HepG2 (cell line): ENCODE data around the gene CATSPERB. TPM values are rescaled to one million over a fixed set of nuclear protein-coding genes. Genes with fewer than 3 reads are reported as not detected.

Source experiments
- DPF2 ChIP-seq: sonication (generic); formaldehyde crosslinking; IDR thresholded peaks from 2 replicates; pipeline ENCODE4 v1.4.0; 2020; ENCODE audit warnings: mild to moderate bottlenecking, low read depth, missing genetic modification reagents, borderline replicate concordance
- FOXC1 ChIP-seq: sonication (generic); formaldehyde crosslinking; IDR thresholded peaks from 2 replicates; pipeline ENCODE4 v1.8.0; 2022; ENCODE audit warnings: mild to moderate bottlenecking, missing genetic modification reagents, borderline replicate concordance
- HDAC2 ChIP-seq: sonication (generic); formaldehyde crosslinking; IDR thresholded peaks from 2 replicates; pipeline ENCODE4 v1.4.0; 2020; ENCODE audit warnings: missing genetic modification reagents
- KAT8 ChIP-seq: IDR thresholded peaks from 2 replicates; pipeline ENCODE4 v1.6.1; 2016; ENCODE audit warnings: missing genetic modification reagents, missing compliant biosample characterization
- PCBP1 ChIP-seq: fragments of 200-400 bp; formaldehyde crosslinking; IDR thresholded peaks from 2 replicates; pipeline ENCODE4 v1.6.1; 2017; ENCODE audit warnings: mild to moderate bottlenecking, low read depth, low read length, borderline replicate concordance
- SIX1 ChIP-seq: sonication (generic); formaldehyde crosslinking; IDR thresholded peaks from 2 replicates; pipeline ENCODE4 v1.4.0; 2020; ENCODE audit warnings: missing genetic modification reagents, borderline replicate concordance
- TEAD3 ChIP-seq: optimal IDR thresholded peaks from 2 replicates; pipeline ENCODE3; 2016; ENCODE audit warnings: borderline replicate concordance
- THAP11 ChIP-seq: IDR thresholded peaks from 2 replicates; pipeline ENCODE4 v1.6.1; 2016; ENCODE audit warnings: missing biosample characterization, missing genetic modification reagents
- XBP1 ChIP-seq: sonication (generic); formaldehyde crosslinking; IDR thresholded peaks from 2 replicates; pipeline ENCODE4 v1.5.0; 2020; ENCODE audit warnings: missing genetic modification reagents
- ZNF205 ChIP-seq: IDR thresholded peaks from 2 replicates; pipeline ENCODE4 v1.6.1; 2018; ENCODE audit warnings: missing biosample characterization, missing genetic modification reagents
- ZNF343 ChIP-seq: sonication (generic); formaldehyde crosslinking; IDR thresholded peaks from 2 replicates; pipeline ENCODE4 v1.4.0; 2020; ENCODE audit warnings: mild to moderate bottlenecking, missing genetic modification reagents
- ZNF468 ChIP-seq: sonication (generic); formaldehyde crosslinking; IDR thresholded peaks from 2 replicates; pipeline ENCODE4 v1.8.0; 2022; ENCODE audit warnings: mild to moderate bottlenecking, moderate library complexity, missing genetic modification reagents
- ZNF549 ChIP-seq: sonication (generic); formaldehyde crosslinking; IDR thresholded peaks from 2 replicates; pipeline ENCODE4 v1.5.0; 2020; ENCODE audit warnings: missing genetic modification reagents
- ZNF772 ChIP-seq: sonication (generic); formaldehyde crosslinking; IDR thresholded peaks from 2 replicates; pipeline ENCODE4 v1.5.0; 2020; ENCODE audit warnings: mild to moderate bottlenecking, missing genetic modification reagents
- ZNF782 ChIP-seq: sonication (generic); formaldehyde crosslinking; IDR thresholded peaks from 2 replicates; pipeline ENCODE4 v1.4.0; 2020; ENCODE audit warnings: missing genetic modification reagents, mild to moderate bottlenecking, borderline replicate concordance
- polyA plus RNA-seq, 8 experiments: library from polyadenylated mRNA; depleted of rRNA in 3 of 8; stranded (reverse) in 7 of 8; unstranded in 1 of 8; fragments of >200 nt; fragmentation: Illumina TruSeq in 4 of 8; extraction: Trizol in 4 of 8; gene quantifications; 2 replicates each; pipeline versions ENCODE4 v1.2.1 to v1.2.3, GENCODE V29; 2011 to 2016; ENCODE audit warnings: low read depth in 4 of 8, missing spikeins in 1 of 8, mixed read lengths in 1 of 8; ENCODE audit not compliant: insufficient read depth in 1 of 8
- total RNA-seq, 5 experiments: library from RNA; depleted of rRNA; stranded (reverse); fragments of >200 nt; fragmentation: Illumina TruSeq; extraction: Trizol; gene quantifications; 2 replicates each; pipeline ENCODE4 v1.2.3, GENCODE V29; 2016; ENCODE audit warnings: low read depth in 1 of 5
- TF ChIP-seq, protein P1 (sequence below): sonication (generic); formaldehyde crosslinking; IDR thresholded peaks from 2 replicates; pipeline ENCODE4 v1.4.0; 2020; ENCODE audit warnings: mild to moderate bottlenecking, missing genetic modification reagents
- TF ChIP-seq, protein P2 (sequence below): sonication (generic); formaldehyde crosslinking; IDR thresholded peaks from 2 replicates; pipeline ENCODE4 v1.4.0; 2020; ENCODE audit warnings: mild to moderate bottlenecking, missing genetic modification reagents
- TF ChIP-seq, protein P3 (sequence below): IDR thresholded peaks from 2 replicates; pipeline ENCODE4 v1.6.1; 2012; ENCODE audit warnings: inconsistent platforms
- TF ChIP-seq, protein P4 (sequence below): sonication (generic); formaldehyde crosslinking; IDR thresholded peaks from 2 replicates; pipeline ENCODE4 v1.8.0; 2022; ENCODE audit warnings: mild to moderate bottlenecking, missing genetic modification reagents, moderate library complexity
- TF ChIP-seq, protein P5 (sequence below): sonication (generic); formaldehyde crosslinking; IDR thresholded peaks from 2 replicates; pipeline ENCODE4 v1.8.1; 2023; ENCODE audit warnings: mild to moderate bottlenecking, missing genetic modification reagents
- TF ChIP-seq, protein P6 (sequence below): IDR thresholded peaks from 2 replicates; pipeline ENCODE4 v1.6.1; 2016; ENCODE audit warnings: missing genetic modification reagents, missing compliant biosample characterization
- TF ChIP-seq, protein P7 (sequence below): sonication (generic); formaldehyde crosslinking; IDR thresholded peaks from 2 replicates; pipeline ENCODE4 v1.8.0; 2022; ENCODE audit warnings: mild to moderate bottlenecking, missing genetic modification reagents, moderate library complexity
- TF ChIP-seq, protein P8 (sequence below): sonication (generic); formaldehyde crosslinking; IDR thresholded peaks from 2 replicates; pipeline ENCODE4 v1.5.0; 2020; ENCODE audit warnings: missing genetic modification reagents

Gene CATSPERB
- total and polyA plus RNA-seq, 2 of the 13 experiments (the other 11 are each of a cell fraction or from before 2014, with no cell fraction given) = not detected

DNA sequence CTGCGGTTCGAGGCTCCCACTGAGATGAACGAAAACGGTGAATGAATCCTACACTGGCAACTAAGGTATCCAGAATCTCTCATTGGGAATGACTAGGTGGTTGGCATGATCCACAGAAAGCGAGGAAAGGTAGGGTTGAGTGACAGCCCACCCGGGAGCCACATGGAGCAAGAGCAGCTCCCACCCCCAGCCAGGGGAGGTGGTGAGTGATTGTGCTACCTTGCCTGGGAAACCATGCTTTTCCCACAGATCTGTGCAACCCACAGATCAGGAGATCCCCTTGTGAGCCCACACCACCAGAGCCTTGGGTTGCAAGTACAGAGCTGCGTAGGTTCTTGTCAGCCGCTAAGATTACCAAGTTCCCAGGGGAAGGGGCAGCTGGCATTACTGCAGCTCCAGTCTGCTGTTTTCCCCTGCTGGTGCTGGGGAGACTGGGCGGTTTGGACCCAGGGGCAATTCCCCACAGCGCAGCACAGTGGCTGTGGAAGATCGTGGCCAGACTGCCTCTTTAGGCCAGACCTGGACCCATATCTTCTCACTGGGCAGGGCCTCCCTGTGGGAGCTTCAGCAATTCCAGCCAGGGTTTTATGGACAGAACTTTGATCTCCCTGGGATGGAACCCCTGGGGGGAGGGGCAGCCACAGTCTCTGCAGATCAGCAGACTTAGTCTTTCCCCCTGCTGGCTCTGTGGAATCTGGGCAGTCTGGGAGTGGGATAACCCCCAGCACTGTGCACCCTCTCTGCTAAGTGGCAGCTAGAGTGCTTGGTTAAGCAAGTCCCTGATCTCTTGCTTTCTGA, 177.2 kb downstream of the CATSPERB start (continued):
- TF ChIP-seq DPF2 (CRISPR knock-in tag) (peak; percentile 23; the same call in 1 of the 2 replicates), ZNF343 (CRISPR knock-in tag) (peak; percentile 80), ZNF782 (CRISPR knock-in tag) (0 out of 2 replicates have a peak, but pooled peaks have one; percentile 73), ZNF772 (0 out of 2 replicates have a peak, but pooled peaks have one; percentile 31), SIX1 (no peak), ZNF205 (CRISPR knock-in tag) (no peak), THAP11 (CRISPR knock-in tag) (no peak), ZNF549 (CRISPR knock-in tag) (peak; percentile 99), TEAD3 (CRISPR knock-in tag) (peak; percentile 68), HDAC2 (peak; percentile 54), KAT8 (peak; percentile 39; the same call in 1 of the 2 replicates), XBP1 (CRISPR knock-in tag) (no peak), FOXC1 (CRISPR knock-in tag) (no peak), ZNF468 (CRISPR knock-in tag) (no peak), PCBP1 (no peak)
- TF ChIP-seq, protein P1, sequence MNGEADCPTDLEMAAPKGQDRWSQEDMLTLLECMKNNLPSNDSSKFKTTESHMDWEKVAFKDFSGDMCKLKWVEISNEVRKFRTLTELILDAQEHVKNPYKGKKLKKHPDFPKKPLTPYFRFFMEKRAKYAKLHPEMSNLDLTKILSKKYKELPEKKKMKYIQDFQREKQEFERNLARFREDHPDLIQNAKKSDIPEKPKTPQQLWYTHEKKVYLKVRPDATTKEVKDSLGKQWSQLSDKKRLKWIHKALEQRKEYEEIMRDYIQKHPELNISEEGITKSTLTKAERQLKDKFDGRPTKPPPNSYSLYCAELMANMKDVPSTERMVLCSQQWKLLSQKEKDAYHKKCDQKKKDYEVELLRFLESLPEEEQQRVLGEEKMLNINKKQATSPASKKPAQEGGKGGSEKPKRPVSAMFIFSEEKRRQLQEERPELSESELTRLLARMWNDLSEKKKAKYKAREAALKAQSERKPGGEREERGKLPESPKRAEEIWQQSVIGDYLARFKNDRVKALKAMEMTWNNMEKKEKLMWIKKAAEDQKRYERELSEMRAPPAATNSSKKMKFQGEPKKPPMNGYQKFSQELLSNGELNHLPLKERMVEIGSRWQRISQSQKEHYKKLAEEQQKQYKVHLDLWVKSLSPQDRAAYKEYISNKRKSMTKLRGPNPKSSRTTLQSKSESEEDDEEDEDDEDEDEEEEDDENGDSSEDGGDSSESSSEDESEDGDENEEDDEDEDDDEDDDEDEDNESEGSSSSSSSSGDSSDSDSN (CRISPR knock-in tag) = peak; percentile 46; the same call in 1 of the 2 replicates
- TF ChIP-seq, protein P2, sequence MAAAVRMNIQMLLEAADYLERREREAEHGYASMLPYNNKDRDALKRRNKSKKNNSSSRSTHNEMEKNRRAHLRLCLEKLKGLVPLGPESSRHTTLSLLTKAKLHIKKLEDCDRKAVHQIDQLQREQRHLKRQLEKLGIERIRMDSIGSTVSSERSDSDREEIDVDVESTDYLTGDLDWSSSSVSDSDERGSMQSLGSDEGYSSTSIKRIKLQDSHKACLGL (CRISPR knock-in tag) = no peak
- TF ChIP-seq, protein P3, sequence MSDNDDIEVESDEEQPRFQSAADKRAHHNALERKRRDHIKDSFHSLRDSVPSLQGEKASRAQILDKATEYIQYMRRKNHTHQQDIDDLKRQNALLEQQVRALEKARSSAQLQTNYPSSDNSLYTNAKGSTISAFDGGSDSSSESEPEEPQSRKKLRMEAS = peak; percentile 23; the same call in 1 of the 2 replicates
- TF ChIP-seq, protein P4, sequence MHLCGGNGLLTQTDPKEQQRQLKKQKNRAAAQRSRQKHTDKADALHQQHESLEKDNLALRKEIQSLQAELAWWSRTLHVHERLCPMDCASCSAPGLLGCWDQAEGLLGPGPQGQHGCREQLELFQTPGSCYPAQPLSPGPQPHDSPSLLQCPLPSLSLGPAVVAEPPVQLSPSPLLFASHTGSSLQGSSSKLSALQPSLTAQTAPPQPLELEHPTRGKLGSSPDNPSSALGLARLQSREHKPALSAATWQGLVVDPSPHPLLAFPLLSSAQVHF (CRISPR knock-in tag) = no peak
- TF ChIP-seq, protein P5, sequence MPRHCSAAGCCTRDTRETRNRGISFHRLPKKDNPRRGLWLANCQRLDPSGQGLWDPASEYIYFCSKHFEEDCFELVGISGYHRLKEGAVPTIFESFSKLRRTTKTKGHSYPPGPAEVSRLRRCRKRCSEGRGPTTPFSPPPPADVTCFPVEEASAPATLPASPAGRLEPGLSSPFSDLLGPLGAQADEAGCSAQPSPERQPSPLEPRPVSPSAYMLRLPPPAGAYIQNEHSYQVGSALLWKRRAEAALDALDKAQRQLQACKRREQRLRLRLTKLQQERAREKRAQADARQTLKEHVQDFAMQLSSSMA (CRISPR knock-in tag) = 0 out of 2 replicates have a peak, but pooled peaks have one; percentile 29
- TF ChIP-seq, protein P6, sequence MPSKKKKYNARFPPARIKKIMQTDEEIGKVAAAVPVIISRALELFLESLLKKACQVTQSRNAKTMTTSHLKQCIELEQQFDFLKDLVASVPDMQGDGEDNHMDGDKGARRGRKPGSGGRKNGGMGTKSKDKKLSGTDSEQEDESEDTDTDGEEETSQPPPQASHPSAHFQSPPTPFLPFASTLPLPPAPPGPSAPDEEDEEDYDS = 0 out of 2 replicates have a peak, but pooled peaks have one; percentile 11
- TF ChIP-seq, protein P7, sequence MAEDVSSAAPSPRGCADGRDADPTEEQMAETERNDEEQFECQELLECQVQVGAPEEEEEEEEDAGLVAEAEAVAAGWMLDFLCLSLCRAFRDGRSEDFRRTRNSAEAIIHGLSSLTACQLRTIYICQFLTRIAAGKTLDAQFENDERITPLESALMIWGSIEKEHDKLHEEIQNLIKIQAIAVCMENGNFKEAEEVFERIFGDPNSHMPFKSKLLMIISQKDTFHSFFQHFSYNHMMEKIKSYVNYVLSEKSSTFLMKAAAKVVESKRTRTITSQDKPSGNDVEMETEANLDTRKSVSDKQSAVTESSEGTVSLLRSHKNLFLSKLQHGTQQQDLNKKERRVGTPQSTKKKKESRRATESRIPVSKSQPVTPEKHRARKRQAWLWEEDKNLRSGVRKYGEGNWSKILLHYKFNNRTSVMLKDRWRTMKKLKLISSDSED (CRISPR knock-in tag) = no peak
- TF ChIP-seq, protein P8, sequence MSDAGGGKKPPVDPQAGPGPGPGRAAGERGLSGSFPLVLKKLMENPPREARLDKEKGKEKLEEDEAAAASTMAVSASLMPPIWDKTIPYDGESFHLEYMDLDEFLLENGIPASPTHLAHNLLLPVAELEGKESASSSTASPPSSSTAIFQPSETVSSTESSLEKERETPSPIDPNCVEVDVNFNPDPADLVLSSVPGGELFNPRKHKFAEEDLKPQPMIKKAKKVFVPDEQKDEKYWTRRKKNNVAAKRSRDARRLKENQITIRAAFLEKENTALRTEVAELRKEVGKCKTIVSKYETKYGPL (CRISPR knock-in tag) = no peak
